H7 (cell line): Measurements from ENCODE around the gene ZNF618. TPM values are rescaled to one million over a fixed set of nuclear protein-coding genes. Genes with fewer than 3 reads are reported as not detected.

Experiments
- DNase-seq: peaks from one replicate; pipeline ENCODE4 v3.0.0; 2012
- H3K27me3 ChIP-seq: 2 replicates; pipeline ENCODE4 v1.6.0; 2011; ENCODE audit warnings: mild to moderate bottlenecking, low read length; ENCODE audit not compliant: control insufficient read depth, insufficient read depth
- H3K36me3 ChIP-seq: replicated peaks from 2 replicates; pipeline ENCODE4 v1.5.1; 2011; ENCODE audit warnings: low read length; ENCODE audit not compliant: control insufficient read depth, insufficient read depth
- H3K4me3 ChIP-seq: 2 replicates; pipeline ENCODE4 v1.5.1; 2011; ENCODE audit warnings: low read depth, mild to moderate bottlenecking, control low read depth, low read length, moderate library complexity; ENCODE audit not compliant: insufficient read depth
- total RNA-seq: library from RNA; depleted of rRNA; stranded (reverse); fragments of >200 nt; shearing (Covaris generic); gene quantifications from 2 replicates; pipeline ENCODE4 v1.2.3, GENCODE V29; 2014

Gene ZNF618
- total RNA-seq, 1 experiment from 2014 or later: 6.6 TPM

GRCh38 chr9:114016101-114016500 is 140.0 kb downstream of the ZNF618 start:
- Histone ChIP-seq H3K4me3 (no peak overlapping the region), H3K27me3 (no peaks in the 10 kb centered on the region), H3K36me3 (peaks cover 3% of the 10 kb centered on the region)
- no peak for DNase-seq

GRCh38 chr9:114016629-114017423 is 140.7 kb downstream of the ZNF618 start:
- Histone ChIP-seq H3K36me3 (peaks cover 1% of the 10 kb centered on the region), H3K4me3 (no peak overlapping the region)
- no peak for DNase-seq

GRCh38 chr9:114017741-114018715 is 141.9 kb downstream of the ZNF618 start:
- Histone ChIP-seq H3K4me3 (no peak overlapping the region), H3K36me3 (peaks cover 1% of the 10 kb centered on the region), H3K27me3 (no peaks in the 10 kb centered on the region)
- DNase-seq: no peak

More at GRCh38 chr9:114016629-114017423, 140.7 kb downstream of the ZNF618 start:
- no peaks in the 10 kb centered on the region for H3K27me3 ChIP-seq

- H3K27me3 ChIP-seq: no peaks in the 10 kb centered on the region
- DNase-seq: no peak
- H3K4me3 ChIP-seq: no peak overlapping the region
- H3K36me3 ChIP-seq: peaks cover 1% of the 10 kb centered on the region
These were observed 145.5 kb downstream of the ZNF618 start for GRCh38 chr9:114021578-114021977.

- no peak for DNase-seq
- H3K27me3 ChIP-seq: no peaks in the 10 kb centered on the region
- H3K4me3 ChIP-seq: no peak overlapping the region
- H3K36me3 ChIP-seq: no peaks in the 10 kb centered on the region; the same call in 1 of the 2 replicates
These were observed 147.9 kb downstream of the ZNF618 start for GRCh38 chr9:114023961-114024360.

GRCh38 chr9:114025196-114025753 is 149.2 kb downstream of the ZNF618 start:
- no peak overlapping the region for H3K4me3 ChIP-seq
- DNase-seq: peak; percentile 39
- H3K36me3 ChIP-seq: peaks cover 2% of the 10 kb centered on the region
- no peaks in the 10 kb centered on the region for H3K27me3 ChIP-seq

- no peak for DNase-seq
- no peaks in the 10 kb centered on the region for H3K27me3 ChIP-seq
- no peak overlapping the region for H3K4me3 ChIP-seq
- H3K36me3 ChIP-seq: peaks cover 2% of the 10 kb centered on the region
These were observed 149.7 kb downstream of the ZNF618 start for GRCh38 chr9:114025760-114026159.

- no peak for DNase-seq
- no peaks in the 10 kb centered on the region for H3K27me3 ChIP-seq
These were observed 150.2 kb downstream of the ZNF618 start for GRCh38 chr9:114026335-114026734.

GRCh38 chr9:114027159-114027862 is 151.2 kb downstream of the ZNF618 start:
- Histone ChIP-seq H3K36me3 (peaks cover 2% of the 10 kb centered on the region), H3K4me3 (no peak overlapping the region), H3K27me3 (no peaks in the 10 kb centered on the region)
- peak; percentile 8 for DNase-seq

More at GRCh38 chr9:114026335-114026734, 150.2 kb downstream of the ZNF618 start:
- no peak overlapping the region for H3K4me3 ChIP-seq
- H3K36me3 ChIP-seq: peaks cover 2% of the 10 kb centered on the region

- peaks cover 2% of the 10 kb centered on the region for H3K36me3 ChIP-seq
- no peak overlapping the region for H3K4me3 ChIP-seq
- no peak for DNase-seq
- H3K27me3 ChIP-seq: no peaks in the 10 kb centered on the region
These were observed 151.9 kb downstream of the ZNF618 start for GRCh38 chr9:114027863-114028465.

GRCh38 chr9:114028646-114029045 is 152.5 kb downstream of the ZNF618 start:
- Histone ChIP-seq H3K36me3 (peaks cover 2% of the 10 kb centered on the region), H3K27me3 (no peaks in the 10 kb centered on the region), H3K4me3 (no peak overlapping the region)
- DNase-seq: no peak

- Histone ChIP-seq H3K27me3 (no peaks in the 10 kb centered on the region), H3K36me3 (peaks cover 2% of the 10 kb centered on the region), H3K4me3 (no peak overlapping the region)
- DNase-seq: no peak
These were observed 153.4 kb downstream of the ZNF618 start for GRCh38 chr9:114029311-114030170.

GRCh38 chr9:114030364-114030763 is 154.3 kb downstream of the ZNF618 start:
- no peak for DNase-seq
- H3K4me3 ChIP-seq: no peak overlapping the region
- peaks cover 2% of the 10 kb centered on the region for H3K36me3 ChIP-seq
- no peaks in the 10 kb centered on the region for H3K27me3 ChIP-seq
